Testis (tissue), 3 donors: ENCODE data around the gene NRXN3. TPM values are rescaled to one million over a fixed set of nuclear protein-coding genes. Genes with fewer than 3 reads are reported as not detected.

ENCODE experiments used
- DNase-seq: peaks from one replicate; pipeline ENCODE4 v3.0.0-alpha.2; 2019
- H3K27ac ChIP-seq, 2 donors: fragments of 200-600 bp; sonication (generic); one replicate each; pipeline ENCODE4 v1.5.1; 2019
- H3K27me3 ChIP-seq: fragments of 200-600 bp; sonication (generic); one replicate; pipeline ENCODE4 v1.5.1; 2019
- H3K36me3 ChIP-seq: fragments of 200-600 bp; sonication (generic); one replicate; pipeline ENCODE4 v1.5.1; 2017; ENCODE audit warnings: low read depth; ENCODE audit errors: missing control alignments
- H3K4me1 ChIP-seq: fragments of 200-600 bp; sonication (generic); one replicate; pipeline ENCODE4 v1.5.1; 2019
- H3K4me3 ChIP-seq, 2 donors: fragments of 200-600 bp; sonication (generic); one replicate each; pipeline ENCODE4 v1.5.1; 2017 to 2019
- H3K9me3 ChIP-seq: fragments of 200-600 bp; sonication (generic); one replicate; pipeline ENCODE4 v1.5.1; 2017
- CTCF ChIP-seq, 3 experiments: fragments of 450-650 bp in 2 of 3; fragments of 200-600 bp in 1 of 3; sonication (generic) in 1 of 3; IDR thresholded peaks; one replicate each; pipeline ENCODE4 v1.5.1; 2016 to 2019; ENCODE audit warnings: antibody characterized with exemption in 3 of 3, mild to moderate bottlenecking in 2 of 3, moderate library complexity in 1 of 3
- POLR2A ChIP-seq: fragments of 450-650 bp; IDR thresholded peaks from one replicate; pipeline ENCODE4 v1.6.1; 2017; ENCODE audit warnings: antibody characterized with exemption, mild to moderate bottlenecking, moderate library complexity
- WGBS, 2 donors: methylation state at CpG; one replicate each; pipeline ENCODE4 v1.1.5; 2018; 5-methylcytosine and 5-hydroxymethylcytosine counted together
- intact Hi-C: fragments of 100-400 bp; cut with DNase I; formaldehyde crosslinking; loops from one replicate; pipeline ENCODE4 v1.15.1; 2023; ENCODE audit warnings: low total_unique reads
- polyA plus RNA-seq: library from polyadenylated mRNA; stranded (reverse); fragments of 350-450 nt; fragmentation: Illumina TruSeq; extraction: RNeasy Lipid Tissue Mini Kit (QIAGEN cat#74804); gene quantifications from one replicate; pipeline ENCODE4 v1.2.3, GENCODE V29; 2014; ENCODE audit warnings: low read depth, low replicate concordance; ENCODE audit not compliant: insufficient read depth
- total RNA-seq, 2 donors: library from RNA; depleted of rRNA; stranded (reverse); fragments of >200 nt; gene quantifications; one replicate each; pipeline ENCODE4 v1.2.3, GENCODE V29; 2016

The NRXN3 gene
- total and polyA plus RNA-seq, 3 donors from 2014 or later = 3.5 to 8.0 (median 3.9) TPM

- DNase-seq = no peak
- 0 to 54% methylated on average over 1 of the region's 1 CpG for WGBS, 2 donors
These were observed 32.8 kb downstream of the NRXN3 start for GRCh38 chr14:78202976-78203375.

GRCh38 chr14:78207414-78207813 is 37.2 kb downstream of the NRXN3 start:
- intact Hi-C loops = no loop called here
- WGBS, 2 donors = 75 to 77% methylated on average over 5 of the region's 5 CpGs
- Histone ChIP-seq H3K36me3 (no peaks in the 10 kb centered on the region), H3K27me3 (no peaks in the 10 kb centered on the region), H3K4me3 (no peak overlapping the region), H3K4me1 (no peaks in the 10 kb centered on the region), H3K9me3 (no peaks in the 10 kb centered on the region), H3K27ac (no peak overlapping the region)
- TF ChIP-seq POLR2A (no peak), CTCF (IDR thresholded peaks at IDR 0.05) (no peak)
- DNase-seq = no peak

More at GRCh38 chr14:78202976-78203375, 32.8 kb downstream of the NRXN3 start:
- Histone ChIP-seq H3K27me3 (no peaks in the 10 kb centered on the region), H3K9me3 (no peaks in the 10 kb centered on the region), H3K27ac (no peak overlapping the region), H3K4me1 (no peaks in the 10 kb centered on the region), H3K4me3 (no peak overlapping the region), H3K36me3 (no peaks in the 10 kb centered on the region)
- TF ChIP-seq CTCF (IDR thresholded peaks at IDR 0.05) = no peak
- TF ChIP-seq POLR2A = no peak
- intact Hi-C loops = no loop called here

- no peak for TF ChIP-seq CTCF (IDR thresholded peaks at IDR 0.05)
- TF ChIP-seq POLR2A = no peak
- no peaks in the 10 kb centered on the region for H3K4me1 ChIP-seq
These were observed 50.1 kb downstream of the NRXN3 start for GRCh38 chr14:78220273-78220672.

GRCh38 chr14:78222746-78223145 is 52.6 kb downstream of the NRXN3 start:
- no peak for DNase-seq
- no peak overlapping the region for H3K4me3 ChIP-seq
- no peaks in the 10 kb centered on the region for H3K9me3 ChIP-seq
- no peaks in the 10 kb centered on the region for H3K36me3 ChIP-seq
- TF ChIP-seq POLR2A (no peak), CTCF (IDR thresholded peaks at IDR 0.05) (no peak)
- H3K27me3 ChIP-seq = no peaks in the 10 kb centered on the region
- no peak overlapping the region for H3K27ac ChIP-seq
- intact Hi-C loops = no loop called here
- H3K4me1 ChIP-seq = no peaks in the 10 kb centered on the region

More at GRCh38 chr14:78220273-78220672, 50.1 kb downstream of the NRXN3 start:
- intact Hi-C loops = no loop called here
- no peaks in the 10 kb centered on the region for H3K36me3 ChIP-seq
- no peak overlapping the region for H3K27ac ChIP-seq
- no peak overlapping the region for H3K4me3 ChIP-seq
- H3K27me3 ChIP-seq = no peaks in the 10 kb centered on the region
- no peak for DNase-seq
- whole genome bisulfite sequencing, 2 donors = 74 to 80% methylated on average over 5 of the region's 5 CpGs
- H3K9me3 ChIP-seq = no peaks in the 10 kb centered on the region

- H3K27ac ChIP-seq = no peak overlapping the region
- intact Hi-C loops = no loop called here
- 78 to 82% methylated on average over 14 of the region's 14 CpGs for WGBS, 2 donors
- no peaks in the 10 kb centered on the region for H3K27me3 ChIP-seq
- H3K4me1 ChIP-seq = no peaks in the 10 kb centered on the region
- H3K36me3 ChIP-seq = no peaks in the 10 kb centered on the region
- no peak overlapping the region for H3K4me3 ChIP-seq
- H3K9me3 ChIP-seq = no peaks in the 10 kb centered on the region
- DNase-seq = no peak
- no peak for TF ChIP-seq CTCF (IDR thresholded peaks at IDR 0.05)
These were observed 57.3 kb downstream of the NRXN3 start for GRCh38 chr14:78227248-78228077.
